Prostate gland (tissue), 2 donors: ENCODE data around the gene KLF4. TPM values are rescaled to one million over a fixed set of nuclear protein-coding genes. Genes with fewer than 3 reads are reported as not detected.

Experiments used
- DNase-seq: peaks from one replicate; pipeline ENCODE4 v3.0.0-alpha.2; 2019; ENCODE audit warnings: low spot score
- H3K27ac ChIP-seq, 2 donors: fragments of 200-600 bp; sonication (generic); 2 replicates each; pipeline ENCODE4 v1.5.1; 2017 to 2019
- H3K27me3 ChIP-seq: fragments of 200-600 bp; sonication (generic); replicated peaks from 2 replicates; pipeline ENCODE4 v1.5.1; 2019; ENCODE audit not compliant: insufficient read depth
- H3K36me3 ChIP-seq, 2 donors: fragments of 200-600 bp; sonication (generic); 1 replicate in 1 of 2; 2 replicates in 1 of 2; pipeline versions ENCODE4 v1.5.1 to v1.8.1; 2017 to 2019
- H3K4me1 ChIP-seq: fragments of 200-600 bp; sonication (generic); replicated peaks from 2 replicates; pipeline ENCODE4 v1.5.1; 2019
- H3K4me3 ChIP-seq, 2 donors: fragments of 200-600 bp; sonication (generic); 2 replicates each; pipeline ENCODE4 v1.5.1; 2017 to 2019
- H3K9me3 ChIP-seq: fragments of 200-600 bp; sonication (generic); 2 replicates; pipeline ENCODE4 v1.5.1; 2017
- POLR2A ChIP-seq: fragments of 450-650 bp; IDR thresholded peaks from one replicate; pipeline ENCODE4 v1.6.1; 2016; ENCODE audit warnings: antibody characterized with exemption, mild to moderate bottlenecking
- POLR2AphosphoS5 ChIP-seq: sonication (generic); formaldehyde crosslinking; IDR thresholded peaks from one replicate; pipeline ENCODE4 v1.6.1; 2017; ENCODE audit warnings: antibody characterized with exemption
- WGBS: methylation state at CpG from one replicate; pipeline ENCODE4 v1.1.5; 2018; 5-methylcytosine and 5-hydroxymethylcytosine counted together
- intact Hi-C: fragments of 100-400 bp; cut with DNase I; formaldehyde crosslinking; loops from one replicate; pipeline ENCODE4 v1.14.2; 2022
- total RNA-seq, 2 donors: library from RNA; depleted of rRNA; stranded (reverse); fragments of >200 nt; gene quantifications; one replicate each; pipeline ENCODE4 v1.1.0, GENCODE V29; 2016
- TF ChIP-seq, protein P1 (sequence below), 4 experiments: fragments of 200-600 bp in 2 of 4; fragments of 450-650 bp in 2 of 4; sonication (generic) in 2 of 4; IDR thresholded peaks; 1 replicate in 3 of 4; 2 replicates in 1 of 4; pipeline ENCODE4 v1.5.1; 2016 to 2019; ENCODE audit warnings: antibody characterized with exemption in 4 of 4, mild to moderate bottlenecking in 2 of 4, moderate library complexity in 2 of 4

The KLF4 gene
- total RNA-seq, 2 donors from 2014 or later, result 41.4 to 50.0 TPM

DNA sequence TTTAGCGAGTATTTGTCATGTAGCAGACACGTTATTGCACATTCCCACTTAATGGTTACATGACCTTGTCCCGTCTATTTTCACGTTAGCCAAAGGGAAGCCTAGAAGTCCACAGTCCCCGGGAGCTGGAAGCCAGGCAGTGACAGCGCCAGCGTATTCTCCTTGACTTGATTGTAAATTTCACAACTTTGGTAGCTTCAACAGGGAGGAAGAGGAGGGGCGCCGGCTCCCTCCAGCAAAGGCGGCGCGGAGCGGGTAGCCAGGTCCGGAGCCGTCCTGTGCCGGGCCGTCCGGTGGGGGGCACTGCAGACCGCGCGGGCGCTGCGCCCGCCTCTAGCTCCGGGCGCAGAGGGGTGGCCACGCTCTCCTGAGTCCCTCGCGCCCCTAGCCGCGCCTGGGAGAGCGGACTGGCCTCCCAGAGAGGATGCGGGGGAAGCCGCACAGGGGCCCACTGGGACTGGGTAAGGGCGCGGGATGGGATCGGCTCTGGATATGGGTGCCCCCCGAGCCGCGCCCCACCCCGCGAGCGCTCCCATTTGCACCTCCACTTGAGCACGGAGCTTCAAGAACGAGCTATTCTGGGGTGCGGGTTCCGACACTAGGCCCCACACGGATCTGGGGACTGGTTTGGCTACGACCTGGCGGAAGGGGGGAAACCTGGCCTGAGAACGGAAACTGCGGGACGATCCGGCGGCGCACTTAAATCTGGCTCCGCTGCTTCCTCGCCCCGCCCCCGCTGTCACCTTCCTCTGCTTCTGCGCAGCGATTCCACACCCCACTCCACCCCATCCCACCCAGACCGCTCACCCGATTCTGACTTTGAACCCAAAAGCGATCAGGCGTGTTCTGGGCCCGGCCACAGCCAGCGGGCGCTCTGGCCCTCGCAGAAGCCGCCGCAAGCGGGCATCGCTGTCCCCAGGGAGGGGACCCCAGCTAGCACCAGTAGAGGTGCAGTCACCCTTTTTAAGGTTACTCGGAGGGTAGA lies 23.8 kb downstream of the KLF4 start:
- WGBS, result 4% methylated on average over 70 of the region's 75 CpGs
- peak overlapping the region; percentile 52 to 58 for H3K27ac ChIP-seq
- peak; percentile 57 for DNase-seq
- H3K27me3 ChIP-seq, result no peaks in the 10 kb centered on the region
- intact Hi-C loops, result loop anchor here (5.0 kb wide), 1 partner anchor 1102 kb away; no protein-coding TSS in a partner anchor
- H3K4me3 ChIP-seq, result peak overlapping the region; percentile 35 to 61
- no peaks in the 10 kb centered on the region for H3K36me3 ChIP-seq
- no peaks in the 10 kb centered on the region for H3K9me3 ChIP-seq
- TF ChIP-seq, protein P1, sequence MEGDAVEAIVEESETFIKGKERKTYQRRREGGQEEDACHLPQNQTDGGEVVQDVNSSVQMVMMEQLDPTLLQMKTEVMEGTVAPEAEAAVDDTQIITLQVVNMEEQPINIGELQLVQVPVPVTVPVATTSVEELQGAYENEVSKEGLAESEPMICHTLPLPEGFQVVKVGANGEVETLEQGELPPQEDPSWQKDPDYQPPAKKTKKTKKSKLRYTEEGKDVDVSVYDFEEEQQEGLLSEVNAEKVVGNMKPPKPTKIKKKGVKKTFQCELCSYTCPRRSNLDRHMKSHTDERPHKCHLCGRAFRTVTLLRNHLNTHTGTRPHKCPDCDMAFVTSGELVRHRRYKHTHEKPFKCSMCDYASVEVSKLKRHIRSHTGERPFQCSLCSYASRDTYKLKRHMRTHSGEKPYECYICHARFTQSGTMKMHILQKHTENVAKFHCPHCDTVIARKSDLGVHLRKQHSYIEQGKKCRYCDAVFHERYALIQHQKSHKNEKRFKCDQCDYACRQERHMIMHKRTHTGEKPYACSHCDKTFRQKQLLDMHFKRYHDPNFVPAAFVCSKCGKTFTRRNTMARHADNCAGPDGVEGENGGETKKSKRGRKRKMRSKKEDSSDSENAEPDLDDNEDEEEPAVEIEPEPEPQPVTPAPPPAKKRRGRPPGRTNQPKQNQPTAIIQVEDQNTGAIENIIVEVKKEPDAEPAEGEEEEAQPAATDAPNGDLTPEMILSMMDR (IDR thresholded peaks at IDR 0.05), result peak; percentile 76 to 92 (median 84)
- peak; percentile 21 for TF ChIP-seq POLR2AphosphoS5
- TF ChIP-seq POLR2A, result no peak
- no peaks in the 10 kb centered on the region for H3K4me1 ChIP-seq

DNA sequence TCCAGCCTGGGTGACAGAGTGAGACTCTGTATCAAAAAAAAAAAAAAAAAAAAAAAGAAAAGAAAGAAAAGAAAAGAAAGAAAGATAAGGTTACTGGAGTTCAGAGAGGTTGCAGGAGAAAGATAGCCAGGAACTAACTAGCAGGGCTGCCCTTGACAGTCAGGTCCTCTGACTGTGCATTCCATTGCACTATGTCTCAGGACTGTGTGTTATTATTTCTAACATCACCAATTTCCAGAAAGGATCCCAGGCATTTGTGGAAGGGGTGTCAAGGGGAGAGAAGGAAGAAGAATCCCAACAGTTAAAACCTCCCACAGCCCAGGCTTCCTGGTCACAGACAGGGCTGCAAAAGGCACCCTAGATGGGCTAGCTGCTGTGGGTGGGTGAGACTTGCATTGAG lies 25.1 kb downstream of the KLF4 start:
- Histone ChIP-seq H3K4me3 (no peak overlapping the region), H3K27ac (no peak overlapping the region), H3K9me3 (no peaks in the 10 kb centered on the region), H3K4me1 (no peaks in the 10 kb centered on the region), H3K27me3 (no peaks in the 10 kb centered on the region), H3K36me3 (no peaks in the 10 kb centered on the region)
- no peak for DNase-seq
- intact Hi-C loops, result no loop called here
- TF ChIP-seq, protein P1 (IDR thresholded peaks at IDR 0.05), result no peak
- no peak for TF ChIP-seq POLR2A
- TF ChIP-seq POLR2AphosphoS5, result no peak

DNA sequence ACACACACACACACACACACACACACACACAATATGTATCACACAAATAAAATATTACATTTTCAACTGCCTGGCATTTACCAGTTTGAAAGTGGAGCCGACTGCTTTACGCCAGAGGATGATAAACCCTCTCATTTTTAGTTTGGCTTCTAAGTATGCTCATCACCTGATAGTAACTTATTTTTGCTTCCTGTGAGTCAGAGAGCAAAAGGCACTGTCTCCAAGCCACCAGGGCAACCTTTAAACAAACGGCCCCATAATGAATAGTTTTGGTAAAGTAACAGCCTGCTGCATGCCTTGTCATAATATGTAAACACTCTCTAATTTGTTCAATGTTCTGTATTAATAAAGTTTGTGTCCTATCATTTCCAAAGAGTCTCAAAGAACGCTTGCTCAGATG lies 26.9 kb downstream of the KLF4 start:
- no peaks in the 10 kb centered on the region for H3K36me3 ChIP-seq
- H3K27me3 ChIP-seq, result no peaks in the 10 kb centered on the region
- DNase-seq, result no peak
- no peaks in the 10 kb centered on the region for H3K4me1 ChIP-seq
- H3K4me3 ChIP-seq, result no peak overlapping the region
- no peak for TF ChIP-seq POLR2A
- TF ChIP-seq POLR2AphosphoS5, result no peak
- intact Hi-C loops, result no loop called here
- no peak overlapping the region for H3K27ac ChIP-seq
- WGBS, result 73% methylated on average over 4 of the region's 4 CpGs
- H3K9me3 ChIP-seq, result no peaks in the 10 kb centered on the region

DNA sequence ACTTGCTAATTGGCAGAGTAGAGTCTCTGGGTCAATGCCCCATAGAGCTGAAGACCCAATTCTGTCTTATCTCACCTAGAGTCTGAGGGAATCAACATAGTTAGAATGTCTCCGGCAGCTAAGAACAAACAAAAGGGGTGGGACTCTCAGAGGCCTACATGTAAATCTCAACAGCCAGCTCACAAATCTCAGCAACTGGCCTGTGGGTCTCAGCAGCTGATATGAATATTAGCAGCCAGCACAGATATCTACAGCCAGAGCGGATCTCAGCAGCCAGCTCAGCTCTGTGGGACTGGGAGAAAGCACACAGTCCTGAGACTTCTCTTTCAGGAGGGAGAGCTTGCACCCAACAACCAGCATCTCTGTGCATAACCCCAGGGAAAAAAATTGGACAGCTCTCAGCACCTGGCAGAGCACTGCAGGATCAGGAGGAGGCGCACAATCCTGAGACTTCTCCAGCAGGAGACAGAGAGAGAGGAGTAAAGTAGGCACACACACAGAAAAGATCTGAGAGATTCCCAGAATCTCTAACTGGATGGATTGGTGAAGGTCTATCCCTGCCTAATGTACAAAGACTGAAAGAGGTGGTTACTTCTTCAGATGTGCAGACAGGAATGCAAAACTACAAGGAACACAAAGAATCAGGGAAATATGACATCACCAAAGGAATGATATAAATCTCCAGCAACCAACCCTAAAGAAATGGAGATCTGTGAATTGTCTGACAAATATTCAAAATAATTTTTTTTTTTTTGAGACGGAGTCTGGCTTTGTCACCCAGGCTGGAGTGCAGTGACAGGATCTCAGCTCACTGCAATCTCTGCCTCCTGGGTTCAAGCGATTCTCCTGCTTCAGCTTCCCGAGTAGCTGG lies 29.2 kb downstream of the KLF4 start:
- Histone ChIP-seq H3K9me3 (no peaks in the 10 kb centered on the region), H3K4me3 (no peak overlapping the region), H3K27ac (peak overlapping the region; percentile 30 to 50), H3K36me3 (no peaks in the 10 kb centered on the region), H3K27me3 (no peaks in the 10 kb centered on the region), H3K4me1 (no peaks in the 10 kb centered on the region)
- WGBS, result 79% methylated on average over 6 of the region's 6 CpGs
- TF ChIP-seq, protein P1 (IDR thresholded peaks at IDR 0.05), result no peak
- TF ChIP-seq POLR2A (no peak), POLR2AphosphoS5 (no peak)
- intact Hi-C loops, result no loop called here
- DNase-seq, result no peak
